Gastrocnemius medialis (tissue), 4 donors: ENCODE results near the gene UGP2.

Experiments
- POLR2A ChIP-seq, 2 donors: fragments of 450-650 bp; IDR thresholded peaks; one replicate each; pipeline ENCODE4 v1.6.1; 2017; ENCODE audit warnings: antibody characterized with exemption in 2 of 2, mild to moderate bottlenecking in 2 of 2, moderate library complexity in 2 of 2
- TF ChIP-seq, protein P1 (sequence below), 5 experiments: fragments of 450-650 bp in 3 of 5; fragments of 200-600 bp in 2 of 5; sonication (generic) in 2 of 5; IDR thresholded peaks in 4 of 5; conservative IDR thresholded peaks in 1 of 5; 1 replicate in 4 of 5; 2 replicates in 1 of 5; pipeline ENCODE4 v1.5.1; 2016 to 2019; ENCODE audit warnings: antibody characterized with exemption in 5 of 5, mild to moderate bottlenecking in 3 of 5, moderate library complexity in 3 of 5

DNA sequence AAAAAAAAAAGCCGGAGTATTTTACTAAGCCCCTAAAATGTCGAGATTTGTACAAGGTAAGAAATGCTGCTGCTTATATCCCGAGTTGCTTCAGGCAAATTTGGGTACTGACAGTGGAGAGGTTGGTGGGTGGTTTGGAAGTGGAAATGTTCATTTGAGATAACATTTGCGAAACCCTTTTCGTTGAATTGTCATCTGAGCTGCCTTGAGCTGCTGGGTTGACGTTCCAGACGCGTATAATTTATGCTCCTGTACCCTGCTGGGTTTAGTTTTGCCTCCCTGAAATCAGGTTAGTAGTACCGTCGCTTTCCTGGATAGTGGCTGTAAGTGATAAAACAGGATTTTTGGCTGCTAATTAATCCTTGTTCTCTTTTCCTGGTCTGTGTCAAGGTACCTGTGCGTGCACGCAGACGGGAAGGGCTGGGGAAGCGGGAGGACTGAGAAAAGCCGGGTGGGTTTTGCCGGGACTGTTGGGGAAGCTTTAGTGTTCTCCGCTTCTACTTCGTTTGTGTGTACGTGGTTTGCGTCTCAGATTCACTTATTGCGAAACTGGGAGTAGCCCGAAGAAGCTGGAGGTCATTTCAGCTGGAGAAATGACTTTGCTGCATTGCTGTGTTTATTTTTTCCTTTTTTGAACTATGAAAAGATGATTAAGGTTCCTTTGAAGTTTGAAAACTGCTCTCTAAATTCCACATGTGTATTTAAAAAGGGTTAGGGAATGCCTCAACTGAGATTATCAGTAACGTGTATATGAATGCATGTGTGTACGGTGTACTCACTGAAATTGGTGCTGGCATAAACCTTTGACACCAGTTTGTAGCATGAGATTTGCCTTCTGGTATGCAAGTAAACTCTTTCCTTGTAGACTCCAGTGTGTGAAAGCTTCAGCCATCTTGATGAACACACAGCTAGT lies 709 bp downstream of the UGP2 start:
- TF ChIP-seq, protein P1, sequence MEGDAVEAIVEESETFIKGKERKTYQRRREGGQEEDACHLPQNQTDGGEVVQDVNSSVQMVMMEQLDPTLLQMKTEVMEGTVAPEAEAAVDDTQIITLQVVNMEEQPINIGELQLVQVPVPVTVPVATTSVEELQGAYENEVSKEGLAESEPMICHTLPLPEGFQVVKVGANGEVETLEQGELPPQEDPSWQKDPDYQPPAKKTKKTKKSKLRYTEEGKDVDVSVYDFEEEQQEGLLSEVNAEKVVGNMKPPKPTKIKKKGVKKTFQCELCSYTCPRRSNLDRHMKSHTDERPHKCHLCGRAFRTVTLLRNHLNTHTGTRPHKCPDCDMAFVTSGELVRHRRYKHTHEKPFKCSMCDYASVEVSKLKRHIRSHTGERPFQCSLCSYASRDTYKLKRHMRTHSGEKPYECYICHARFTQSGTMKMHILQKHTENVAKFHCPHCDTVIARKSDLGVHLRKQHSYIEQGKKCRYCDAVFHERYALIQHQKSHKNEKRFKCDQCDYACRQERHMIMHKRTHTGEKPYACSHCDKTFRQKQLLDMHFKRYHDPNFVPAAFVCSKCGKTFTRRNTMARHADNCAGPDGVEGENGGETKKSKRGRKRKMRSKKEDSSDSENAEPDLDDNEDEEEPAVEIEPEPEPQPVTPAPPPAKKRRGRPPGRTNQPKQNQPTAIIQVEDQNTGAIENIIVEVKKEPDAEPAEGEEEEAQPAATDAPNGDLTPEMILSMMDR (IDR thresholded peaks at IDR 0.05 in 4 of 5, conservative IDR thresholded peaks at IDR 0.05 in 1 of 5) = peak in 1 of 5 experiments; percentile 13
- TF ChIP-seq POLR2A (IDR thresholded peaks at IDR 0.05) = peak; percentile 62 to 72
